DMS114 treated with DMSO at 0.1 percent for 48 hours (cell line): ENCODE data around the gene SPATA21.
"Not testable (repeated sequence)": the region's sequence is repeated elsewhere in the genome, so short reads cannot be mapped to it uniquely, and the experiment has no call there.

Source experiments
- DNase-seq: peaks from one replicate; lab custom pipeline; 2025; ENCODE audit not compliant: unreplicated experiment; lab: John Stamatoyannopoulos, UW

The SPATA21 gene

GRCh38 chr1:16436946-16437474 lies at the start of gene SPATA21:
SPATA21 (minus strand) TSS chr1:16437424; CDS start chr1:16431371, 6,053 bp downstream.
- DNase-seq = no peak

- not testable (repeated sequence) for DNase-seq
Measured at GRCh38 chr1:16487011-16487410, 49.8 kb upstream of the SPATA21 start.

GRCh38 chr1:16486316-16486715 lies 49.1 kb upstream of the SPATA21 start:
- DNase-seq = not testable (repeated sequence)

- DNase-seq = no peak
Measured at GRCh38 chr1:16484931-16485330, 47.7 kb upstream of the SPATA21 start.

- no peak for DNase-seq
Measured at GRCh38 chr1:16484501-16484835, 47.2 kb upstream of the SPATA21 start.

- not testable (repeated sequence) for DNase-seq
Measured at GRCh38 chr1:16483639-16484500, 46.6 kb upstream of the SPATA21 start.

- DNase-seq = not testable (repeated sequence)
Measured at GRCh38 chr1:16483146-16483545, 45.9 kb upstream of the SPATA21 start.

- no peak for DNase-seq
Measured at GRCh38 chr1:16478091-16478490, 40.9 kb upstream of the SPATA21 start.

GRCh38 chr1:16475771-16476770 lies 38.8 kb upstream of the SPATA21 start:
- not testable (repeated sequence) for DNase-seq

- DNase-seq = peak; percentile 5
Measured at GRCh38 chr1:16474891-16475290, 37.7 kb upstream of the SPATA21 start.

- DNase-seq = no peak
Measured at GRCh38 chr1:16474166-16474800, 37.1 kb upstream of the SPATA21 start.

- no peak for DNase-seq
Measured at GRCh38 chr1:16468558-16468957, 31.3 kb upstream of the SPATA21 start.

- no peak for DNase-seq
Measured at GRCh38 chr1:16464917-16465625, 27.8 kb upstream of the SPATA21 start.

GRCh38 chr1:16462773-16463330 lies 25.6 kb upstream of the SPATA21 start:
- DNase-seq = no peak

- DNase-seq = no peak
Measured at GRCh38 chr1:16461681-16462080, 24.5 kb upstream of the SPATA21 start.

- no peak for DNase-seq
Measured at GRCh38 chr1:16459352-16459925, 22.2 kb upstream of the SPATA21 start.

GRCh38 chr1:16458831-16459230 lies 21.6 kb upstream of the SPATA21 start:
- DNase-seq = no peak

- not testable (repeated sequence) for DNase-seq
Measured at GRCh38 chr1:16456151-16456550, 18.9 kb upstream of the SPATA21 start.

- not testable (repeated sequence) for DNase-seq
Measured at GRCh38 chr1:16454909-16455308, 17.7 kb upstream of the SPATA21 start.
